B cell (primary cell): ENCODE results near the gene SURF2.

ENCODE experiments used
- EZH2 ChIP-seq: IDR thresholded peaks from 2 replicates; pipeline ENCODE4 v1.6.1; 2012; ENCODE audit warnings: borderline replicate concordance, low read depth, mild to moderate bottlenecking, moderate library complexity, low read length; ENCODE audit not compliant: insufficient read depth, poor library complexity, severe bottlenecking
- TF ChIP-seq, protein P1 (sequence below): fragments of 200-600 bp; IDR thresholded peaks from one replicate; pipeline ENCODE4 v1.8.0; 2022; ENCODE audit warnings: antibody characterized with exemption, mild to moderate bottlenecking

DNA sequence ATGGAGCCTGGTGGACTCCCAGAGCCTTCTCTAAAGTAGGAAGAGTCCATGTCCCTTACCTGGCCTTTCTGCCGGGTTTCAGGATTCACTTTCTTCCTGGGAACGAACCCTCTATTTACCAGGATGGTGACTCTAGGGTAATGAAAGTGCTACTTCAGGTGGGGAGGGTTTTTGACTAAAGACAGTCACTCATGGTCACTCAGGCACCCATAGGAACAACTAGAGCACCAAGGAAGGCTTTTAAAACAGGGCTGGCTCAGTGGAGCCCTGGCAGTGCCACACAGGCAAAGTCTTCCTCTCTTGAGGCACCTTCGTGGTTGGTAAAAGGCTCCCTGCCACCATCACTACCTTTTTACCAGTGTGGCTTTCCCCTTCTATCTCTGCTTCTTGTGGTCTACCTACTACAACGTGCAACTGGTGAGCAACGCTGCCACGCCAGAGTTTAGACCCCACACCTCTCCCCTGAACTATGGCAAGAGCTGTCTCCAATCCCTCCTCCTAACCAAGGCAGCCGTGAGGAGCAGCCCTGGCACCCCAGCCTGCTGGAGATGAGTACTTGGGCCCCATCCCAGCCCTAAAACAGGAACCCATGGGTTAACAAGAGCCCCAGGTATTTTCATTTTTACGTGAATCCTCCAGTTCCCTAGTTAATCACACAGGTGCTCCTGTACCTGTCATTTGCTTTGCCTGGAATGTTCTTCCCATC lies 3.6 kb upstream of the SURF2 start:
- TF ChIP-seq, protein P1, sequence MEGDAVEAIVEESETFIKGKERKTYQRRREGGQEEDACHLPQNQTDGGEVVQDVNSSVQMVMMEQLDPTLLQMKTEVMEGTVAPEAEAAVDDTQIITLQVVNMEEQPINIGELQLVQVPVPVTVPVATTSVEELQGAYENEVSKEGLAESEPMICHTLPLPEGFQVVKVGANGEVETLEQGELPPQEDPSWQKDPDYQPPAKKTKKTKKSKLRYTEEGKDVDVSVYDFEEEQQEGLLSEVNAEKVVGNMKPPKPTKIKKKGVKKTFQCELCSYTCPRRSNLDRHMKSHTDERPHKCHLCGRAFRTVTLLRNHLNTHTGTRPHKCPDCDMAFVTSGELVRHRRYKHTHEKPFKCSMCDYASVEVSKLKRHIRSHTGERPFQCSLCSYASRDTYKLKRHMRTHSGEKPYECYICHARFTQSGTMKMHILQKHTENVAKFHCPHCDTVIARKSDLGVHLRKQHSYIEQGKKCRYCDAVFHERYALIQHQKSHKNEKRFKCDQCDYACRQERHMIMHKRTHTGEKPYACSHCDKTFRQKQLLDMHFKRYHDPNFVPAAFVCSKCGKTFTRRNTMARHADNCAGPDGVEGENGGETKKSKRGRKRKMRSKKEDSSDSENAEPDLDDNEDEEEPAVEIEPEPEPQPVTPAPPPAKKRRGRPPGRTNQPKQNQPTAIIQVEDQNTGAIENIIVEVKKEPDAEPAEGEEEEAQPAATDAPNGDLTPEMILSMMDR = no peak
- no peak for TF ChIP-seq EZH2
